GM12878 (cell line): ENCODE data around the gene MPDZ. TPM values are rescaled to one million over a fixed set of nuclear protein-coding genes. Genes with fewer than 3 reads are reported as not detected.

ENCODE experiments used
- ATAC-seq: fragments of 200-7000 bp; cut with Tn5 transposase; 3 replicates; pipeline ENCODE4 v1.9.1; 2020; ENCODE audit warnings: mild to moderate bottlenecking, moderate library complexity
- BruUV-seq: library from RNA; stranded (reverse); fragments of 400-500 nt; replicated peaks from 2 replicates; lab custom pipeline; 2021; lab: Mats Ljungman, UMichigan
- CTCF ChIA-PET: fragments of 300-600 bp; sonication (Branson Sonifier 250); formaldehyde crosslinking; extraction: SDS; loops from one replicate; lab custom pipeline; 2021; ENCODE audit warnings: inconsistent platforms; lab: Yijun Ruan, JAX
- POLR2A ChIA-PET: fragments of 350-600 bp; formaldehyde crosslinking; extraction: SDS; loops from one replicate; lab custom pipeline; 2021; ENCODE audit warnings: inconsistent platforms; lab: Charles Lee
- RAD21 ChIA-PET: fragments of 300-600 bp; sonication (Branson Sonifier 250); formaldehyde crosslinking; loops from one replicate; lab custom pipeline; 2023; ENCODE audit warnings: antibody characterized with exemption; ENCODE audit not compliant: unreplicated experiment; lab: Charles Lee
- SMC1A ChIA-PET: fragments of 300-600 bp; sonication (Branson Sonifier 250); formaldehyde crosslinking; loops from one replicate; lab custom pipeline; 2023; ENCODE audit not compliant: unreplicated experiment, uncharacterized antibody; lab: Charles Lee
- DNase-seq: peaks from one replicate; pipeline ENCODE4 v3.0.0-alpha.2; 2011; ENCODE audit warnings: low read depth, low spot score
- FAIRE-seq: peaks from 3 replicates; lab custom pipeline; 2011; peaks lifted over from hg19 to GRCh38; lab: Jason Lieb, UNC
- H2AFZ ChIP-seq: 2 replicates; pipeline ENCODE4 v1.6.0; 2011; ENCODE audit warnings: low read depth, low read length, control low read depth; ENCODE audit not compliant: control insufficient read depth
- H3K27ac ChIP-seq: 2 replicates; pipeline ENCODE4 v1.5.1; 2011; ENCODE audit warnings: control low read depth; ENCODE audit not compliant: control insufficient read depth, insufficient read depth
- H3K27me3 ChIP-seq, 2 experiments: replicated peaks in 1 of 2; 2 replicates each; pipeline versions ENCODE4 v1.6.0 to v1.6.1; 2011; ENCODE audit warnings: low read length in 1 of 2; ENCODE audit not compliant: control insufficient read depth in 2 of 2, insufficient read depth in 2 of 2
- H3K36me3 ChIP-seq, 2 experiments: 2 replicates each; pipeline ENCODE4 v1.5.1; 2011; ENCODE audit warnings: low read length in 1 of 2; ENCODE audit not compliant: control insufficient read depth in 2 of 2, insufficient read depth in 2 of 2
- H3K4me1 ChIP-seq: 2 replicates; pipeline ENCODE4 v1.6.1; 2011; ENCODE audit warnings: mild to moderate bottlenecking, low read length, moderate library complexity, mixed read lengths; ENCODE audit not compliant: control insufficient read depth, insufficient read depth
- H3K4me2 ChIP-seq: 2 replicates; pipeline ENCODE4 v1.6.0; 2011; ENCODE audit warnings: control low read depth; ENCODE audit not compliant: control insufficient read depth, insufficient read depth
- H3K4me3 ChIP-seq: fragments of 200-600 bp; sonication (generic); 2 replicates; pipeline ENCODE4 v1.5.1; 2016
- H3K79me2 ChIP-seq: 2 replicates; pipeline ENCODE4 v1.6.0; 2011; ENCODE audit warnings: low read length; ENCODE audit not compliant: control insufficient read depth, insufficient read depth
- H3K9ac ChIP-seq: 2 replicates; pipeline ENCODE4 v1.8.0; 2011; ENCODE audit warnings: low read length, control low read depth, mixed read lengths; ENCODE audit not compliant: control insufficient read depth, insufficient read depth
- H3K9me3 ChIP-seq: replicated peaks from 3 replicates; pipeline ENCODE4 v1.5.1; 2011; ENCODE audit warnings: mild to moderate bottlenecking, low read length; ENCODE audit not compliant: control insufficient read depth, insufficient read depth
- H4K20me1 ChIP-seq: 2 replicates; pipeline ENCODE4 v1.6.0; 2011; ENCODE audit not compliant: control insufficient read depth, insufficient read depth
- MYB ChIP-seq: fragments of 150-350 bp; IDR thresholded peaks from 2 replicates; pipeline ENCODE4 v1.6.1; 2014; ENCODE audit warnings: mild to moderate bottlenecking, low read depth, low read length, borderline replicate concordance
- NBN ChIP-seq: fragments of 450-650 bp; IDR thresholded peaks from 2 replicates; pipeline ENCODE4 v1.6.1; 2016
- PAX5 ChIP-seq: IDR thresholded peaks from 2 replicates; pipeline ENCODE4 v1.6.1; 2011; ENCODE audit warnings: low read depth, low read length, borderline replicate concordance
- RAD21 ChIP-seq: IDR thresholded peaks from 2 replicates; pipeline ENCODE4 v1.6.1; 2011; ENCODE audit warnings: mild to moderate bottlenecking, low read depth, low read length, moderate library complexity; ENCODE audit not compliant: insufficient read depth
- SMARCA5 ChIP-seq: fragments of 450-650 bp; IDR thresholded peaks from 2 replicates; pipeline ENCODE4 v1.6.1; 2017; ENCODE audit warnings: mild to moderate bottlenecking
- WGBS: methylation state at CpG from one replicate; pipeline ENCODE4 v1.1.6; 2016; ENCODE audit warnings: low lambda C conversion rate; ENCODE audit not compliant: insufficient replicate concordance, insufficient coverage; ENCODE audit errors: missing lambda C conversion rate; 5-methylcytosine and 5-hydroxymethylcytosine counted together
- in situ Hi-C: fragments of 300-500 bp; cut with MboI; formaldehyde crosslinking; loops from 9 replicates; pipeline ENCODE4 v1.14.3; 2018; ENCODE audit warnings: mixed read lengths
- intact Hi-C: fragments of 100-400 bp; cut with micrococcal nuclease; formaldehyde crosslinking; loops from one replicate; pipeline ENCODE4 v1.14.2; 2022; ENCODE audit not compliant: unreplicated experiment
- polyA plus RNA-seq, 11 experiments: library from polyadenylated mRNA; depleted of rRNA in 4 of 11; unstranded in 6 of 11; stranded (reverse) in 5 of 11; fragments of >200 nt; fragmentation: Nextera tagmentation in 4 of 11; fragmentation: Illumina TruSeq in 1 of 11; extraction: Ambion mirVana in 4 of 11; extraction: Trizol in 1 of 11; gene quantifications; 1 replicate in 1 of 11; 2 replicates in 10 of 11; pipeline versions ENCODE4 v1.2.1 to v1.2.3, GENCODE V29; 2011 to 2016; ENCODE audit warnings: inconsistent platforms in 2 of 11, missing spikeins in 2 of 11, low read depth in 1 of 11
- total RNA-seq, 4 experiments: library from RNA; depleted of rRNA in 3 of 4; stranded (reverse); fragments of >200 nt in 3 of 4; fragmentation: Illumina TruSeq in 1 of 4; extraction: Trizol in 1 of 4; gene quantifications; 2 replicates each; pipeline versions ENCODE4 v1.2.1 to v1.2.3, GENCODE V29; 2013 to 2021
- TF ChIP-seq, protein P1 (sequence below): fragments of 450-650 bp; IDR thresholded peaks from 2 replicates; pipeline ENCODE4 v1.6.1; 2016; ENCODE audit warnings: mild to moderate bottlenecking
- TF ChIP-seq, protein P2 (sequence below), 3 experiments: IDR thresholded peaks in 2 of 3; conservative IDR thresholded peaks in 1 of 3; 2 replicates each; pipeline ENCODE4 v1.5.1; 2011; ENCODE audit warnings: low read depth in 3 of 3, low read length in 3 of 3, mild to moderate bottlenecking in 3 of 3, control low read depth in 2 of 3, moderate library complexity in 2 of 3, inconsistent platforms in 1 of 3, mixed read lengths in 1 of 3; ENCODE audit not compliant: control insufficient read depth in 2 of 3, insufficient read depth in 1 of 3; ENCODE audit errors: extremely low read depth in 1 of 3

The MPDZ gene
- total and polyA plus RNA-seq, 10 of the 15 experiments (the other 5 are each of a cell fraction or from before 2014, with no cell fraction given): 0.36 TPM; not detected in 9

DNA sequence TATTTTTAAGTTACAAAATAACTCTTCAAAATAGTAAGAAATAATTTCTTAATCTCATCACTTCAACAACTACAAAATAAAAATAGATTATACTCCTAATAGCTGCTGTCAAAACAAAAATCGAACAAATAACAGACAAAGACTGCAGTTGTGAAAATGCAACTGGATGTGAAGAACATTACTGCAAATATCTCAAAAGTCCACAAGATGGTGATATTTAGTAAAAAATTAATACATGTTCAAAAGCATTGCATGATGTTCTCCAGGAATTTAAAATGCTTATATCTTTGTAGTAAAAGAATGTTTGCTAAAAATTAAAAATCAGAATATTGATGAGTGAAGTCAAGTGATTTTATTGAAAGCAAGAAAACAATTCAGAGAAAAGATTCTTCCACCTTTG is 66.2 kb downstream of the MPDZ start:
- Histone ChIP-seq H3K79me2 (no peaks in the 10 kb centered on the region), H3K4me2 (no peak overlapping the region), H3K9me3 (no peaks in the 10 kb centered on the region), H3K9ac (no peak overlapping the region), H3K4me3 (no peak overlapping the region), H3K4me1 (no peaks in the 10 kb centered on the region), H4K20me1 (no peaks in the 10 kb centered on the region), H3K27ac (no peak overlapping the region), H2AFZ (no peak overlapping the region), H3K36me3 (no peaks in the 10 kb centered on the region), H3K27me3 (no peaks in the 10 kb centered on the region)
- SMC1A ChIA-PET: no interaction called here
- no TSS peak for BruUV-seq
- ATAC-seq: no peak
- WGBS: 19% methylated on average over 1 of the region's 1 CpG
- in situ Hi-C loops (no loop called here), intact Hi-C loops (no loop called here)
- FAIRE-seq: no peak
- CTCF ChIA-PET: interaction anchor here (1.4 kb wide), 1 partner anchor 1187 kb away, joined by 3 read pairs; no protein-coding TSS in a partner anchor
- RAD21 ChIA-PET: no interaction called here
- POLR2A ChIA-PET: no interaction called here
- TF ChIP-seq NBN (no peak), PAX5 (no peak), MYB (no peak), SMARCA5 (no peak), RAD21 (0 out of 2 replicates have a peak, but pooled peaks have one; percentile 5)
- TF ChIP-seq, protein P1, sequence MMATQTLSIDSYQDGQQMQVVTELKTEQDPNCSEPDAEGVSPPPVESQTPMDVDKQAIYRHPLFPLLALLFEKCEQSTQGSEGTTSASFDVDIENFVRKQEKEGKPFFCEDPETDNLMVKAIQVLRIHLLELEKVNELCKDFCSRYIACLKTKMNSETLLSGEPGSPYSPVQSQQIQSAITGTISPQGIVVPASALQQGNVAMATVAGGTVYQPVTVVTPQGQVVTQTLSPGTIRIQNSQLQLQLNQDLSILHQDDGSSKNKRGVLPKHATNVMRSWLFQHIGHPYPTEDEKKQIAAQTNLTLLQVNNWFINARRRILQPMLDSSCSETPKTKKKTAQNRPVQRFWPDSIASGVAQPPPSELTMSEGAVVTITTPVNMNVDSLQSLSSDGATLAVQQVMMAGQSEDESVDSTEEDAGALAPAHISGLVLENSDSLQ: no peak
- TF ChIP-seq, protein P2, sequence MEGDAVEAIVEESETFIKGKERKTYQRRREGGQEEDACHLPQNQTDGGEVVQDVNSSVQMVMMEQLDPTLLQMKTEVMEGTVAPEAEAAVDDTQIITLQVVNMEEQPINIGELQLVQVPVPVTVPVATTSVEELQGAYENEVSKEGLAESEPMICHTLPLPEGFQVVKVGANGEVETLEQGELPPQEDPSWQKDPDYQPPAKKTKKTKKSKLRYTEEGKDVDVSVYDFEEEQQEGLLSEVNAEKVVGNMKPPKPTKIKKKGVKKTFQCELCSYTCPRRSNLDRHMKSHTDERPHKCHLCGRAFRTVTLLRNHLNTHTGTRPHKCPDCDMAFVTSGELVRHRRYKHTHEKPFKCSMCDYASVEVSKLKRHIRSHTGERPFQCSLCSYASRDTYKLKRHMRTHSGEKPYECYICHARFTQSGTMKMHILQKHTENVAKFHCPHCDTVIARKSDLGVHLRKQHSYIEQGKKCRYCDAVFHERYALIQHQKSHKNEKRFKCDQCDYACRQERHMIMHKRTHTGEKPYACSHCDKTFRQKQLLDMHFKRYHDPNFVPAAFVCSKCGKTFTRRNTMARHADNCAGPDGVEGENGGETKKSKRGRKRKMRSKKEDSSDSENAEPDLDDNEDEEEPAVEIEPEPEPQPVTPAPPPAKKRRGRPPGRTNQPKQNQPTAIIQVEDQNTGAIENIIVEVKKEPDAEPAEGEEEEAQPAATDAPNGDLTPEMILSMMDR (IDR thresholded peaks at IDR 0.05 in 2 of 3, conservative IDR thresholded peaks at IDR 0.05 in 1 of 3; ENCODE audit: control insufficient read depth in 2 of 3, extremely low read depth in 1 of 3, insufficient read depth in 1 of 3, low read depth in 3 of 3, low read length in 3 of 3): peak in 1 of 3 experiments; percentile 2; a peak in 1 of 6 replicates
- no peak for DNase-seq
